Ovary (tissue), 9 donors: Measurements from ENCODE around the gene FOXI3. TPM values are rescaled to one million over a fixed set of nuclear protein-coding genes. Genes with fewer than 3 reads are reported as not detected.

ENCODE experiments used
- DNase-seq, 5 donors: peaks; one replicate each; pipeline ENCODE4 v3.0.0-alpha.2; 2019 to 2020
- H3K27ac ChIP-seq, 2 donors: fragments of 200-600 bp; one replicate each; pipeline versions ENCODE4 v1.5.1 to v1.8.0; 2019 to 2022
- H3K27me3 ChIP-seq: fragments of 200-600 bp; one replicate; pipeline ENCODE4 v1.8.0; 2022
- H3K36me3 ChIP-seq: fragments of 200-600 bp; sonication (generic); one replicate; pipeline ENCODE4 v1.5.1; 2019
- H3K4me1 ChIP-seq: one replicate; pipeline ENCODE4 v1.8.1; 2013; ENCODE audit warnings: mild to moderate bottlenecking, moderate library complexity; ENCODE audit not compliant: insufficient read depth
- H3K4me3 ChIP-seq: fragments of 200-600 bp; sonication (generic); one replicate; pipeline ENCODE4 v1.5.1; 2017
- H3K9me3 ChIP-seq, 2 donors: fragments of 200-600 bp in 1 of 2; sonication (generic) in 1 of 2; one replicate each; pipeline versions ENCODE4 v1.5.1 to v1.8.1; 2013 to 2019; ENCODE audit warnings: mild to moderate bottlenecking in 1 of 2, moderate library complexity in 1 of 2
- EP300 ChIP-seq: sonication (generic); formaldehyde crosslinking; IDR thresholded peaks from one replicate; pipeline ENCODE4 v1.6.1; 2017; ENCODE audit warnings: antibody characterized with exemption
- POLR2A ChIP-seq: fragments of 450-650 bp; IDR thresholded peaks from one replicate; pipeline ENCODE4 v1.6.1; 2017; ENCODE audit warnings: antibody characterized with exemption, mild to moderate bottlenecking, moderate library complexity
- WGBS, 3 donors: extraction: QIAGEN DNeasy Blood & Tissue Kit in 1 of 3; methylation state at CpG; one replicate each; pipeline versions ENCODE4 v1.1.5 to v1.1.7; 2013 to 2017; 5-methylcytosine and 5-hydroxymethylcytosine counted together
- intact Hi-C, 4 donors: fragments of 100-400 bp; cut with DNase I; formaldehyde crosslinking; loops; one replicate each; pipeline versions ENCODE4 v1.11.0 to v1.15.1; 2022 to 2023
- polyA plus RNA-seq, 2 donors: library from polyadenylated mRNA; stranded (reverse); fragments of 200-250 nt in 1 of 2; fragments of 350-450 nt in 1 of 2; fragmentation: Illumina TruSeq in 1 of 2; extraction: RNeasy Lipid Tissue Mini Kit (QIAGEN cat#74804) in 1 of 2; gene quantifications; one replicate each; pipeline ENCODE4 v1.2.3, GENCODE V29; 2013 to 2014
- total RNA-seq, 7 donors: library from RNA; depleted of rRNA in 2 of 7; stranded (reverse); fragments of >200 nt in 2 of 7; fragmentation: NEBNext Ultra II Directional in 3 of 7; extraction: Animal tissue kit (Norgen Biotek cat#: 25700) in 3 of 7; gene quantifications; one replicate each; pipeline versions ENCODE4 v1.1.0 to v1.2.4, GENCODE V29; 2016 to 2023
- TF ChIP-seq, protein P1 (sequence below), 3 donors: fragments of 450-650 bp in 2 of 3; fragments of 200-600 bp in 1 of 3; IDR thresholded peaks; one replicate each; pipeline versions ENCODE4 v1.5.1 to v1.8.0; 2016 to 2022; ENCODE audit warnings: antibody characterized with exemption in 3 of 3, mild to moderate bottlenecking in 1 of 3
- donor health status: DM: no; HTN: no; CAD: no; lungs with moderate emphysema.
- donor health status: DM: no; HTN: no; CAD: no.
- donor health status: Bipolar disorder and iron deficiency.
- donor health status: DM: yes; HTN: yes; CAD: no.
- donor health status: DM: no; HTN: no; CAD: no.
- donor health status: DM: yes; HTN: yes; CAD: no.

FOXI3 gene
- total and polyA plus RNA-seq, 9 donors, result not detected

DNA sequence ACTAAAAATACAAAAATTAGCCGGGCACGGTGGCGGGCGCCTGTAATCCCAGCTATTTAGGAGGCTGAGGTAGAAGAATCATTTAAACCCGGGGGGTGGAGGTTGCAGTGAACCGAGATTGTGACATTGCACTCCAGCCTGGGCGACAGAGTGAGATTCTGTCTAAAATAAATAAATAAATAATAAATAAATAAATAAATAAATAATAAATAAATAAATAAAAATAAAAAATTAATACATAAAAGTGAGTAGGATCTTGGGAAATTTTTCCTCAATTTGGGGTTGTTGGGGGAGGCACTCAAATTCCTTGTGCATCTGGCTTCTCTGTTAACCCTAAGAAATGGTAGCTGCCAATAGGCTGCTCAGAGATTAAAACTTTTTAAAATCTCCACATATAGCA, 20.3 kb upstream of the FOXI3 start:
- H3K27me3 ChIP-seq, result no peaks in the 10 kb centered on the region
- 93 to 98% (median 93%) methylated on average over 7 of the region's 7 CpGs for WGBS, 3 donors
- no peak overlapping the region for H3K27ac ChIP-seq
- H3K4me3 ChIP-seq, result no peak overlapping the region
- no peaks in the 10 kb centered on the region for H3K4me1 ChIP-seq
- TF ChIP-seq EP300 (no peak), POLR2A (no peak)
- TF ChIP-seq, protein P1, sequence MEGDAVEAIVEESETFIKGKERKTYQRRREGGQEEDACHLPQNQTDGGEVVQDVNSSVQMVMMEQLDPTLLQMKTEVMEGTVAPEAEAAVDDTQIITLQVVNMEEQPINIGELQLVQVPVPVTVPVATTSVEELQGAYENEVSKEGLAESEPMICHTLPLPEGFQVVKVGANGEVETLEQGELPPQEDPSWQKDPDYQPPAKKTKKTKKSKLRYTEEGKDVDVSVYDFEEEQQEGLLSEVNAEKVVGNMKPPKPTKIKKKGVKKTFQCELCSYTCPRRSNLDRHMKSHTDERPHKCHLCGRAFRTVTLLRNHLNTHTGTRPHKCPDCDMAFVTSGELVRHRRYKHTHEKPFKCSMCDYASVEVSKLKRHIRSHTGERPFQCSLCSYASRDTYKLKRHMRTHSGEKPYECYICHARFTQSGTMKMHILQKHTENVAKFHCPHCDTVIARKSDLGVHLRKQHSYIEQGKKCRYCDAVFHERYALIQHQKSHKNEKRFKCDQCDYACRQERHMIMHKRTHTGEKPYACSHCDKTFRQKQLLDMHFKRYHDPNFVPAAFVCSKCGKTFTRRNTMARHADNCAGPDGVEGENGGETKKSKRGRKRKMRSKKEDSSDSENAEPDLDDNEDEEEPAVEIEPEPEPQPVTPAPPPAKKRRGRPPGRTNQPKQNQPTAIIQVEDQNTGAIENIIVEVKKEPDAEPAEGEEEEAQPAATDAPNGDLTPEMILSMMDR (IDR thresholded peaks at IDR 0.05), result no peak
- no peaks in the 10 kb centered on the region for H3K9me3 ChIP-seq
- no peaks in the 10 kb centered on the region for H3K36me3 ChIP-seq
- no peak for DNase-seq
- intact Hi-C loops, result no loop called here

DNA sequence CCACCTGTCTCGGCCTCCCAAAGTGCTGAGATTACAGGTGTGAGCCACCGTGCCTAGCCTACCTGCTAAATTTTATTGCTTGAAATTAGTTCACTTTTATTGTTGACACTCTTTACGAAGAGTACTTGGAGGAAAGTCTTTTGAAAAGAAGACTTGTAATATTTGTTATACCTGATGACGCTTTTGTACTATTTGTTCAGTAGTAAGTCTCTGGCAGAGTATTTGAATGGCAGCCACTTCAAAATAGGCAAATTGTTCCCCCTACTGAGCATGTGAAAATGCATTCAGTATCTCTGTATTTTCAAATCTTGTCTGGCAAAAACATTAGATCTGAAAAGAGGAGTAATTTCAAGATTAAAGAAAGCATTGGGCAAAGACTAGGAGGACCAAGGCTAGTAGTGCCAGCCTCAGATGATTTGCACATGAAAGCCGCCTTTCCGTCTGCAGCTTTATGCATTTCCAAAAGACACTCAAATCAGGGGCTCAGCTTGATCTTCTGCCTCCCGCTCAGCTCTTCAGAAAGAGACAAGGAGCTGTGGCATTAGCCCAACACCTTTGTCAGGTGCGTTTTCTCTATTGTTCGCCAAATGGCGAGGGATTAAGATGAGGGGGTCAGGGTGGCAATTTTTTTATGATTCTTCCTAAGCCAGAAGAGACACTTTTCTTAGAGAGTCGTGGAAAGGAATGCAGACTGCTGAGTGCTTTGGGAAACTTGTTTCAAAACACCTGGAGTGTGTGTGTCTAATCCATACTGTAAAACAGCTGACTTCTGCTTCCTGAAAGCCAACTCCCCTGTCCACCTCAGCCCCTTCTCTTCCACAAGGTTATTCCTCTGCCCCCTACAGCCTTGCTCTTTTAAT, 18.8 kb upstream of the FOXI3 start:
- DNase-seq, result no peak
- no peaks in the 10 kb centered on the region for H3K27me3 ChIP-seq
- H3K27ac ChIP-seq, result no peak overlapping the region
- no peaks in the 10 kb centered on the region for H3K36me3 ChIP-seq
- H3K9me3 ChIP-seq, result no peaks in the 10 kb centered on the region
- intact Hi-C loops, result no loop called here
- WGBS, 3 donors, result 39 to 45% (median 39%) methylated on average over 11 of the region's 11 CpGs
- H3K4me3 ChIP-seq, result no peak overlapping the region
- TF ChIP-seq POLR2A (no peak), EP300 (no peak)
- TF ChIP-seq, protein P1 (IDR thresholded peaks at IDR 0.05), result no peak
- no peaks in the 10 kb centered on the region for H3K4me1 ChIP-seq

DNA sequence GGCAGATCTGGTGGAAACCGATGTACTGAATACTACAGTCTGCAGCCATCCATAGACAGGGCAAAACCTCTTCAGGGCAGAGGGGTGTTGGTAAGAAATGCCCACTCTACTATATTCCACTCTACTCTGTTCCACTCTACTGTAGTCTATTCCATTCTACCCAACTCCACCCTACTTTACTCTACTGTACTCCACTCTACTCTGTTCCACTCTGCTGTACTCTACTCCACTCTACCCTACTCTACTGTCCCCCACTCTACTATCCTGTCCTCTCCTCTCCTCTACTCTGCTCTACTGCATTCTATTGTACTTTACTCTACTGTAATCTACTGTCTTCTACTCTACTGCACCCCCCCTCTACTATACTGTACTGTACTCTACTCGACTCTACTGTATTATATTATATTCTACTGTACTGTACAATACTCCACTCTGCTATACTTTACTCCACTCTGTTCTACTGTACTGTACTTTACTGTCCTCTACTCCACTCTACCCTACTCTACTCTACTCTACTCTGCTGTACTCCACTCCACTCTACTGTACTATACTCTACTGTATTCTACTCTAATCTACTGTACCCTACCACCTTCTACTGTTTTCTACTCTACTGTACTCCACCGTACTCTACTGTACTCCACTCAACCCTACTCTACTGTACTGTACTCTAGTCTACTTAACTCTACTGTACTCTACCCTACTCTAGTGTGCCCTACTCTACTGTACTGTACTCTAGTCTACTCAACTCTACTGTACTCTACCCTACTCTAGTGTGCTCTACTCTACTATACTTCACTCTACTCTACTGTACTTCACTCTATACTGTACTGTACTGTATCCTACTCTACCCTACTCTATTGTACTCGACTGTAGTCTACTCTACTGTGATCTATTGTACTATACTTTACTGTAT, 17.0 kb upstream of the FOXI3 start:
- no peak for TF ChIP-seq POLR2A
- TF ChIP-seq EP300, result no peak
- TF ChIP-seq, protein P1 (IDR thresholded peaks at IDR 0.05), result no peak
- 69 to 83% (median 73%) methylated on average over 4 of the region's 4 CpGs for WGBS, 3 donors

DNA sequence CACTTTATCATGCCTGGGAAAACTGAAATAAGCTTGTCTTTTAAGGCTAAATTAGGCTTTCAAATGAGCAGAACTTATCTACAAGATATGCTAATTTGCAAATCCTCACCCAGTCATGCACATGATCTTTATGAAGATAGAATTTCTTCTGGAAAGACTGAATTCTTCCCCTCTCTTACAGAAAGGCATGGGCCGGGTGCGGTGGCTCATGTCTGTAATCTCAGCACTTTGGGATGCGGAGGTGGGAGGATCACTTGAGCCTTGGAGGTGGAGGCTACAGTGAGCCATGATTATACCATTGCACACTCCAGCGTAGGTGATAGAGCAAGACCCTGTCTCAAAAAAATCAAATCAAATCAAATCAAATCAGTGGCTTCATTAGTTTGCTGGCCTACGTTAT, 11.7 kb upstream of the FOXI3 start:
- H3K9me3 ChIP-seq, result no peaks in the 10 kb centered on the region
- 54 to 75% (median 61%) methylated on average over 5 of the region's 5 CpGs for WGBS, 3 donors
- no peak for DNase-seq
- TF ChIP-seq, protein P1 (IDR thresholded peaks at IDR 0.05), result no peak
- TF ChIP-seq EP300 (no peak), POLR2A (no peak)
- H3K4me1 ChIP-seq, result no peaks in the 10 kb centered on the region
- H3K27me3 ChIP-seq, result no peaks in the 10 kb centered on the region
- intact Hi-C loops, result no loop called here
- no peaks in the 10 kb centered on the region for H3K36me3 ChIP-seq
- H3K27ac ChIP-seq, result no peak overlapping the region
- no peak overlapping the region for H3K4me3 ChIP-seq

More for the DNA sequence above, 17.0 kb upstream of the FOXI3 start:
- no peaks in the 10 kb centered on the region for H3K9me3 ChIP-seq
- no peaks in the 10 kb centered on the region for H3K4me1 ChIP-seq
- no peak overlapping the region for H3K27ac ChIP-seq
- no peak overlapping the region for H3K4me3 ChIP-seq
- intact Hi-C loops, result no loop called here
- no peak for DNase-seq
- H3K36me3 ChIP-seq, result no peaks in the 10 kb centered on the region
- H3K27me3 ChIP-seq, result no peaks in the 10 kb centered on the region
